ENCODE results near the gene ANAPC5. TPM values are rescaled to one million over a fixed set of nuclear protein-coding genes. Genes with fewer than 3 reads are reported as not detected.
"Not testable (repeated sequence)": the region's sequence is repeated elsewhere in the genome, so short reads cannot be mapped to it uniquely, and the experiment has no call there.

The ANAPC5 gene
- total and polyA plus RNA-seq, 2 donors from 2014 or later: 84.3 to 85.1 TPM

GRCh38 chr12:121388421-121388981, 36.3 kb upstream of the ANAPC5 start:
- Histone ChIP-seq H3K9ac (ENCODE audit: low read length in 3 of 3) (no peak overlapping the region), H3K9me3 (ENCODE audit: control insufficient read depth in 2 of 3, insufficient read depth in 1 of 3, low read length in 3 of 3) (no peaks in the 10 kb centered on the region), H3K27me3 (ENCODE audit: control insufficient read depth, insufficient read depth, low read length) (no peaks in the 10 kb centered on the region), H3K27ac (ENCODE audit: low read depth in 2 of 2, low read length in 2 of 2) (no peak overlapping the region), H3K4me3 (ENCODE audit: low read length in 3 of 3) (no peak overlapping the region), H3K4me1 (ENCODE audit: control insufficient read depth in 2 of 3, insufficient read depth in 2 of 3, low read depth in 1 of 3, low read length in 3 of 3) (no peaks in the 10 kb centered on the region), H3K36me3 (ENCODE audit: control insufficient read depth in 2 of 3, insufficient read depth in 3 of 3, low read length in 3 of 3) (no peaks in the 10 kb centered on the region)
- FAIRE-seq (no peak), DNase-seq (no peak)
- intact Hi-C loops (cut with DNase I): no loop called here
- no peak for TF ChIP-seq CTCF (IDR thresholded peaks at IDR 0.05; ENCODE audit: borderline replicate concordance, extremely low read depth, insufficient read depth)

DNA sequence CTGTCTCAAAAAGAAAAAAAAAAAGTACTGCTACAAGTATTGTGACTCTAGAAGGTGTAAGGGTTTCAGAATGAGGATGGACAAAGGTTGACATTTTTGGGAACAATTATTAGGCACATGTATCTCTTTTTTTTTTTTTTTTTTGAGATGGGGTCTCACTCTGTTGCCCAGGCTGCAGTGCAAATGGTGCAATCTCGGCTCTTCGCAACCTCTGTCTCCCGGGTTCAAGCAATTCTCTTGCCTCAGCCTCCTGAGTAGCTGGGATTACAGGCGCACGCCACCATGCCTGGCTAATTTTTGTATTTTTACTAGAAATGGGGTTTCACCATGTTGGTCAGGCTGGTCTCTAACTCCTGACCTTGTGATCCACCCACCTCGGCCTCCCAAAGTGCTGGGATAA, 32.7 kb upstream of the ANAPC5 start:
- H3K4me1 ChIP-seq (ENCODE audit: control insufficient read depth in 2 of 3, insufficient read depth in 2 of 3, low read depth in 1 of 3, low read length in 3 of 3); H3K9me3 ChIP-seq (ENCODE audit: control insufficient read depth in 2 of 3, insufficient read depth in 1 of 3, low read length in 3 of 3); H3K36me3 ChIP-seq (ENCODE audit: control insufficient read depth in 2 of 3, insufficient read depth in 3 of 3, low read length in 3 of 3); H3K27ac ChIP-seq (ENCODE audit: low read depth in 2 of 2, low read length in 2 of 2); DNase-seq; intact Hi-C loops (cut with DNase I); H3K27me3 ChIP-seq (ENCODE audit: control insufficient read depth, insufficient read depth, low read length); FAIRE-seq; H3K9ac ChIP-seq (ENCODE audit: low read length in 3 of 3); H3K4me3 ChIP-seq (ENCODE audit: low read length in 3 of 3): not testable (repeated sequence)

DNA sequence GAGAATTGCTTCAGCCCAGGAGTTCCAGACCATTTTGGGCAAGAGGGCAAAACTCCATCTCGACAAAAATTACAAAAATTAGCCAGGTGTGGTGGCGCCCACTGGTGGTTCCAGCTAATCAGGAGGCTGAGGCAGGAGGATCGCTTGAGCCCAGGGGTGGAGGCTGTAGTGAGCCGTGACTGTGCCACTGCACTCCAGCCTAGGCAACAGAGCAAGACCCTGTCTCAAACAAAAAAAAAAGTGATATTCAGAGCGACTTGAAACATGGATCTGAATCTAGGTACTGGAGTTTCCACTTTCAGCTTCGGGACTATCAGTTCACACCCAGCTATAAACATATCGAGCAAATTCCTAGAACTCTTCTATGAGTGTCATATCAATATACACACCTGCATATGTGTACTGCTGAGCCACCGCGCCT, 31.4 kb upstream of the ANAPC5 start:
- Histone ChIP-seq H3K36me3 (ENCODE audit: control insufficient read depth in 2 of 3, insufficient read depth in 3 of 3, low read length in 3 of 3) (no peaks in the 10 kb centered on the region), H3K27me3 (ENCODE audit: control insufficient read depth, insufficient read depth, low read length) (no peaks in the 10 kb centered on the region), H3K27ac (ENCODE audit: low read depth in 2 of 2, low read length in 2 of 2) (no peak overlapping the region), H3K4me3 (ENCODE audit: low read length in 3 of 3) (no peak overlapping the region), H3K9ac (ENCODE audit: low read length in 3 of 3) (no peak overlapping the region), H3K9me3 (ENCODE audit: control insufficient read depth in 2 of 3, insufficient read depth in 1 of 3, low read length in 3 of 3) (no peaks in the 10 kb centered on the region), H3K4me1 (ENCODE audit: control insufficient read depth in 2 of 3, insufficient read depth in 2 of 3, low read depth in 1 of 3, low read length in 3 of 3) (no peaks in the 10 kb centered on the region)
- DNase-seq (no peak), FAIRE-seq (no peak)
- intact Hi-C loops (cut with DNase I): no loop called here
- no peak for TF ChIP-seq CTCF (IDR thresholded peaks at IDR 0.05; ENCODE audit: borderline replicate concordance, extremely low read depth, insufficient read depth)

DNA sequence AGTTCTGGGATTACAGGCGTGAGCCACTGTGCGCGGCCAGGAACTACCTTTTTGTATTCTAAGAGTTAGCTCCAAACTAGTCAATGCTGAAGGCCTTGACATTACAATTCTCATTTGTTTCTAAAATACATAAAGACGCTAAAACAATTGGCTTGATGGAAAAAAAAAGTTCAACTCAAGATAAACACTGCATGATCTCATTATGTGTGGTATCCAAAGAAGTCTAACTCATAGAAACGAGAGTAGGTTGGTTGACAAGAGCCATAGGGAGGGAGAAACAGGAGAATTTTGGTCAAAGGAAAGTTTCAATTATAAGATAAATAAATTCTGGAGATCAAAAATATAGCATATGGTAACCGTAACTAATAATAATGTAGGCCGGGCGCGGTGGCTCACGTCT, 27.7 kb upstream of the ANAPC5 start:
- Histone ChIP-seq H3K9me3 (ENCODE audit: control insufficient read depth in 2 of 3, insufficient read depth in 1 of 3, low read length in 3 of 3) (no peaks in the 10 kb centered on the region), H3K36me3 (ENCODE audit: control insufficient read depth in 2 of 3, insufficient read depth in 3 of 3, low read length in 3 of 3) (no peaks in the 10 kb centered on the region), H3K27ac (ENCODE audit: low read depth in 2 of 2, low read length in 2 of 2) (no peak overlapping the region), H3K4me3 (ENCODE audit: low read length in 3 of 3) (no peak overlapping the region), H3K4me1 (ENCODE audit: control insufficient read depth in 2 of 3, insufficient read depth in 2 of 3, low read depth in 1 of 3, low read length in 3 of 3) (peaks cover 0 to 2% (median 0%) of the 10 kb centered on the region in 3 donors), H3K27me3 (ENCODE audit: control insufficient read depth, insufficient read depth, low read length) (no peaks in the 10 kb centered on the region), H3K9ac (ENCODE audit: low read length in 3 of 3) (no peak overlapping the region)
- intact Hi-C loops (cut with DNase I): no loop called here
- DNase-seq (no peak), FAIRE-seq (no peak)
- no peak for TF ChIP-seq CTCF (IDR thresholded peaks at IDR 0.05; ENCODE audit: borderline replicate concordance, extremely low read depth, insufficient read depth)

Measured in kidney (tissue), 14 donors.